Measurements from ENCODE around the gene RPRML.

DNA sequence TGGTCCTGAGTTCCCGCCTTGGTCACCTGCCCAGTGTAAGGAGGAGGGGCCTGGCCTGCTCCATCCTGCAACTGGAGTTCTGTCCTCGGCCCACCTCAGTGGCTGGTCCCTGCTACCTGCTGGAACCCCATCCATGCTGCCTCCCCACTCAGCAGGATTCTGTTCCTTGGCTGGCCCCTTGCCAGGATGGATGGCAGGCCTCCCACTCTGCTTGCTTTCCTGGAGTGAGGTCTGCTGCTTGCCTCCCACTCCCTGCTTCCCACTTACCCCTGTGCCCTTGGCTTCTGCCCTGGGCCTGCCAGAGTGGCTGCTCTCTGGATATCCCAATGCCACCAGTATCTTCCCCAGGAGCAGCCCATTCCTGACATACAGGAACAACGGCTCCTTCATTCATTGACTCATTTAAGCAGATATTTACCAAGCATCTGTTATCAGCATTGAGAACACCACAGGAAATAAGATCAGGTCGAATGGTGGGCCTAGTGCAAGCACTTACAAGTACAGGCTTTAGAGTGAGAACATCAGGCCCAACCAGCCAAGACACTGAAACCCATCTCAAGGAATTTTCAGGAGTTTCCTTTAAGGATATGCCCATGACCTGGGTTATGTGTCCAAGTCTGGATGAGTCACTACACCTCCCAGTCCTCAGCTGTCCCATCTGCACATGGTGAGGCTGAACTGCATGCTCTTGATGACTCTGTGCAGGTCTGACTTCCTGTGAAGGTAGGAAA is 17.0 kb upstream of the RPRML start:
- TF ChIP-seq, protein P1, sequence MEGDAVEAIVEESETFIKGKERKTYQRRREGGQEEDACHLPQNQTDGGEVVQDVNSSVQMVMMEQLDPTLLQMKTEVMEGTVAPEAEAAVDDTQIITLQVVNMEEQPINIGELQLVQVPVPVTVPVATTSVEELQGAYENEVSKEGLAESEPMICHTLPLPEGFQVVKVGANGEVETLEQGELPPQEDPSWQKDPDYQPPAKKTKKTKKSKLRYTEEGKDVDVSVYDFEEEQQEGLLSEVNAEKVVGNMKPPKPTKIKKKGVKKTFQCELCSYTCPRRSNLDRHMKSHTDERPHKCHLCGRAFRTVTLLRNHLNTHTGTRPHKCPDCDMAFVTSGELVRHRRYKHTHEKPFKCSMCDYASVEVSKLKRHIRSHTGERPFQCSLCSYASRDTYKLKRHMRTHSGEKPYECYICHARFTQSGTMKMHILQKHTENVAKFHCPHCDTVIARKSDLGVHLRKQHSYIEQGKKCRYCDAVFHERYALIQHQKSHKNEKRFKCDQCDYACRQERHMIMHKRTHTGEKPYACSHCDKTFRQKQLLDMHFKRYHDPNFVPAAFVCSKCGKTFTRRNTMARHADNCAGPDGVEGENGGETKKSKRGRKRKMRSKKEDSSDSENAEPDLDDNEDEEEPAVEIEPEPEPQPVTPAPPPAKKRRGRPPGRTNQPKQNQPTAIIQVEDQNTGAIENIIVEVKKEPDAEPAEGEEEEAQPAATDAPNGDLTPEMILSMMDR (IDR thresholded peaks at IDR 0.05 in 4 of 5, conservative IDR thresholded peaks at IDR 0.05 in 1 of 5), result no peak
- TF ChIP-seq POLR2A (IDR thresholded peaks at IDR 0.05), result no peak
